ENCODE results near the gene PANX3. TPM values are rescaled to one million over a fixed set of nuclear protein-coding genes. Genes with fewer than 3 reads are reported as not detected.

The PANX3 gene
- total RNA-seq, 1 experiment from 2014 or later = not detected

DNA sequence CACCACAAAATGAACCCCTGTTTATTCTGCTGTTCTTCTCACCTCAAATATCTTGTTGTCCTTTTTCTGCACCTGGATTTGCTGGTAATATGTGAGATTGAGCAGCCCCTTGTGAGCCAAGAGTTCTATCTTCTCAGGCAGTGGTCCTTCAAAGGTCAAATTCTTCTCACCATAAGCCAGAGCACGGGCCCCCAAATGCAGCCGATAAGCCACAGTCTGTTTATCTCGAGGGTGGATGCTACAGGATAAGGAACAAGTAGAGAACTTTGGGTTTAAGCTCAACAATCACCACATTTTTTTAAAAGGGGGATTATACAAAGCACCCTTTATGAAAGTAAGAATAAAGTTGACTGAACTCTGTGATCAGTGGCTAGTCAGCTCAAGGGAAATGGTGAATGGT lies 27.3 kb downstream of the PANX3 start:
- peaks cover 0 to 3% of the 10 kb centered on the region in 2 experiments; a peak in 1 of 5 replicates for H3K9me3 Mint-ChIP-seq
- H3K14ac ChIP-seq (ENCODE audit: insufficient read depth, low read length) = no peak overlapping the region
- H3K36me3 Mint-ChIP-seq (ENCODE audit: insufficient read depth in 1 of 3, low read depth in 3 of 3) = peaks cover 2 to 55% (median 25%) of the 10 kb centered on the region in 3 experiments; a peak in 6 of 7 replicates
- H3K9me3 ChIP-seq (ENCODE audit: control insufficient read depth, low read depth, low read length) = no peaks in the 10 kb centered on the region
- no peak overlapping the region for H2BK120ac ChIP-seq (ENCODE audit: low read depth, low read length, poor library complexity, severe bottlenecking)
- no peak overlapping the region for H4K8ac ChIP-seq (replicated peaks; ENCODE audit: insufficient read length, low read depth, low read length)
- no peaks in the 10 kb centered on the region for H3K27me3 Mint-ChIP-seq (ENCODE audit: low read depth)
- H3K56ac ChIP-seq (ENCODE audit: insufficient read length, low read depth, low read length) = no peak overlapping the region
- WGBS (ENCODE audit: extremely low coverage, insufficient read length, low lambda C conversion rate) = no CpG with 5 or more reads among the region's 3 CpGs
- no peak overlapping the region for H3K27ac ChIP-seq (ENCODE audit: insufficient read length, low read depth, low read length)
- no peak overlapping the region for H3K18ac ChIP-seq (ENCODE audit: insufficient read length, low read depth, low read length)
- no peak for DNase-seq
- H3K79me2 ChIP-seq (ENCODE audit: insufficient read depth, low read length) = no peaks in the 10 kb centered on the region
- no peaks in the 10 kb centered on the region for H3K79me1 ChIP-seq (ENCODE audit: insufficient read depth, low read depth, low read length, poor library complexity, severe bottlenecking)
- H2BK12ac ChIP-seq (ENCODE audit: insufficient read length, low read depth, low read length) = no peak overlapping the region
- H2BK5ac ChIP-seq (ENCODE audit: insufficient read length, low read length) = no peak overlapping the region
- peaks cover 3 to 6% of the 10 kb centered on the region in 2 experiments for H3K4me1 Mint-ChIP-seq
- no peak overlapping the region for H2AFZ ChIP-seq (ENCODE audit: low read length)
- H4K91ac ChIP-seq (ENCODE audit: insufficient read length, low read depth, low read length) = no peak overlapping the region
- H3K27ac Mint-ChIP-seq = peak overlapping the region in 1 of 3 experiments; percentile 41; a peak in 1 of 7 replicates
- no peak overlapping the region for H4K5ac ChIP-seq (ENCODE audit: insufficient read length, low read depth, low read length)
- H3K9ac ChIP-seq (ENCODE audit: extremely low read depth, insufficient read length, low read length) = no peak overlapping the region
- H3K23ac ChIP-seq (ENCODE audit: insufficient read length, low read depth, low read length) = no peak overlapping the region
- H3T11ph ChIP-seq (ENCODE audit: low read length) = no peak overlapping the region
- H2BK15ac ChIP-seq (ENCODE audit: low read depth, low read length) = no peak overlapping the region
- no peak overlapping the region for H2AK5ac ChIP-seq (ENCODE audit: insufficient read length, low read length)
- H3K4me3 Mint-ChIP-seq = no peak overlapping the region
- H3K27me3 ChIP-seq (ENCODE audit: insufficient read depth, low read length) = no peaks in the 10 kb centered on the region
- H3K4ac ChIP-seq (ENCODE audit: low read depth, low read length) = no peak overlapping the region
- H3K4me1 ChIP-seq (ENCODE audit: insufficient read depth, low read length) = peaks cover 3% of the 10 kb centered on the region; the same call in 1 of the 2 replicates
- no peak overlapping the region for H3K4me2 ChIP-seq (ENCODE audit: insufficient read depth, insufficient read length, low read length)
- H2BK20ac ChIP-seq (ENCODE audit: low read depth, low read length, poor library complexity, severe bottlenecking) = no peak overlapping the region
- no peak for TF ChIP-seq CTCF (conservative IDR thresholded peaks at IDR 0.05)
- H4K20me1 ChIP-seq (ENCODE audit: control insufficient read depth, insufficient read depth, insufficient read length) = no peaks in the 10 kb centered on the region
- no peaks in the 10 kb centered on the region for H3K23me2 ChIP-seq (ENCODE audit: insufficient read length, low read depth, low read length, poor library complexity, severe bottlenecking)
